SK-N-SH (cell line): ENCODE measurements around the gene RIN2. TPM values are rescaled to one million over a fixed set of nuclear protein-coding genes. Genes with fewer than 3 reads are reported as not detected.

Source experiments
- CTCF ChIA-PET: fragments of 300-600, 350-600 bp; formaldehyde crosslinking; extraction: SDS; loops from one replicate; lab custom pipeline; 2021; lab: Yijun Ruan, JAX
- POLR2A ChIA-PET: fragments of 350-600 bp; sonication (Branson Sonifier 250); formaldehyde crosslinking; extraction: SDS; loops from one replicate; lab custom pipeline; 2020; ENCODE audit warnings: antibody characterized with exemption, inconsistent platforms; lab: Yijun Ruan, JAX
- DNase-seq: peaks from one replicate; pipeline ENCODE4 v3.0.0; 2012
- H2AFZ ChIP-seq: fragments of 200-600 bp; sonication (generic); 2 replicates; pipeline ENCODE4 v1.8.1; 2016; ENCODE audit warnings: antibody characterized with exemption, mild to moderate bottlenecking, low read depth
- H3F3A ChIP-seq: fragments of 200-600 bp; sonication (generic); replicated peaks from 2 replicates; pipeline ENCODE3; 2016; ENCODE audit warnings: antibody characterized with exemption, mild to moderate bottlenecking; ENCODE audit not compliant: insufficient read depth
- H3K27ac ChIP-seq, 2 experiments: fragments of 200-500 bp in 1 of 2; fragments of 200-600 bp in 1 of 2; sonication (Bioruptor generic) in 1 of 2; sonication (generic), shearing (Covaris generic) in 1 of 2; 2 replicates each; pipeline versions ENCODE4 v1.5.1 to v1.6.1; 2014 to 2016; ENCODE audit warnings: low read depth in 2 of 2, inconsistent platforms in 1 of 2, low read length in 1 of 2, mild to moderate bottlenecking in 1 of 2, mixed read lengths in 1 of 2
- H3K27me3 ChIP-seq: fragments of 200-600 bp; sonication (generic), shearing (Covaris generic); 2 replicates; pipeline ENCODE4 v1.6.1; 2016; ENCODE audit warnings: mixed run types; ENCODE audit not compliant: insufficient read depth
- H3K36me3 ChIP-seq, 2 experiments: fragments of 200-500 bp in 1 of 2; fragments of 200-600 bp in 1 of 2; sonication (Bioruptor generic) in 1 of 2; sonication (generic) in 1 of 2; replicated peaks in 1 of 2; 2 replicates each; pipeline versions ENCODE3 to v1.5.1; 2014 to 2016; ENCODE audit warnings: low read length in 1 of 2, mild to moderate bottlenecking in 1 of 2; ENCODE audit not compliant: insufficient read depth in 2 of 2, control insufficient read depth in 1 of 2
- H3K4me1 ChIP-seq, 2 experiments: fragments of 200-500 bp in 1 of 2; fragments of 200-600 bp in 1 of 2; sonication (Bioruptor generic) in 1 of 2; sonication (generic), shearing (Covaris generic) in 1 of 2; 2 replicates each; pipeline versions ENCODE4 v1.5.1 to v1.6.1; 2014 to 2016; ENCODE audit warnings: low read depth in 1 of 2, low read length in 1 of 2, mixed run types in 1 of 2; ENCODE audit not compliant: insufficient read depth in 2 of 2, control insufficient read depth in 1 of 2
- H3K4me2 ChIP-seq: fragments of 200-600 bp; sonication (generic), shearing (Covaris generic); 2 replicates; pipeline ENCODE4 v1.6.1; 2017; ENCODE audit warnings: mixed run types
- H3K4me3 ChIP-seq, 2 experiments: fragments of 200-500 bp in 1 of 2; fragments of 200-600 bp in 1 of 2; sonication (Bioruptor generic) in 1 of 2; sonication (generic), shearing (Covaris generic) in 1 of 2; 2 replicates each; pipeline versions ENCODE4 v1.5.1 to v1.8.1; 2014 to 2016; ENCODE audit warnings: low read depth in 2 of 2, inconsistent platforms in 1 of 2, low read length in 1 of 2, mild to moderate bottlenecking in 1 of 2, mixed read lengths in 1 of 2, moderate library complexity in 1 of 2
- H3K79me2 ChIP-seq: fragments of 200-600 bp; sonication (generic); 2 replicates; pipeline ENCODE4 v1.8.1; 2017; ENCODE audit warnings: mild to moderate bottlenecking; ENCODE audit not compliant: insufficient read depth
- H3K9ac ChIP-seq: fragments of 200-600 bp; sonication (generic); 2 replicates; pipeline ENCODE4 v1.6.1; 2017; ENCODE audit warnings: mixed run types
- H3K9me2 ChIP-seq: fragments of 200-600 bp; sonication (generic); 2 replicates; pipeline ENCODE4 v1.6.1; 2017; ENCODE audit warnings: mixed run types
- H3K9me3 ChIP-seq: fragments of 200-600 bp; sonication (generic); 2 replicates; pipeline ENCODE4 v1.6.1; 2017; ENCODE audit warnings: mixed run types, mild to moderate bottlenecking, moderate library complexity
- H4K20me1 ChIP-seq: fragments of 200-600 bp; sonication (generic); 2 replicates; pipeline ENCODE4 v1.6.1; 2017; ENCODE audit warnings: mild to moderate bottlenecking, mixed run types; ENCODE audit not compliant: insufficient read depth
- EP300 ChIP-seq, 2 experiments: IDR thresholded peaks; 2 replicates each; pipeline versions ENCODE4 v1.4.0 to v1.6.1; 2012; ENCODE audit warnings: borderline replicate concordance in 1 of 2, low read depth in 1 of 2, low read length in 1 of 2
- EZH2phosphoT487 ChIP-seq: fragments of 200-600 bp; sonication (generic); IDR thresholded peaks from 2 replicates; pipeline ENCODE4 v1.6.1; 2017; ENCODE audit warnings: low read depth, mixed run types, mild to moderate bottlenecking, antibody characterized with exemption, moderate library complexity, borderline replicate concordance
- IRF3 ChIP-seq: fragments of 150-350 bp; IDR thresholded peaks from 2 replicates; pipeline ENCODE4 v1.6.1; 2016; ENCODE audit warnings: mild to moderate bottlenecking, low read depth, low read length
- JUND ChIP-seq: IDR thresholded peaks from 2 replicates; pipeline ENCODE4 v1.4.0; 2012
- MAX ChIP-seq: IDR thresholded peaks from 2 replicates; pipeline ENCODE4 v1.4.0; 2012; ENCODE audit warnings: low read depth
- MEF2A ChIP-seq: IDR thresholded peaks from 2 replicates; pipeline ENCODE4 v1.4.0; 2012; ENCODE audit warnings: low read depth, borderline replicate concordance
- MXI1 ChIP-seq: IDR thresholded peaks from 2 replicates; pipeline ENCODE4 v1.6.1; 2012; ENCODE audit warnings: mild to moderate bottlenecking, low read depth, low read length, improper control_type of control experiment
- NFIC ChIP-seq: IDR thresholded peaks from 2 replicates; pipeline ENCODE4 v1.4.0; 2012; ENCODE audit warnings: borderline replicate concordance
- POLR2AphosphoS5 ChIP-seq: IDR thresholded peaks from 2 replicates; pipeline ENCODE4 v1.6.1; 2012; ENCODE audit warnings: low read depth, low read length
- RCOR1 ChIP-seq: fragments of 150-350 bp; IDR thresholded peaks from 2 replicates; pipeline ENCODE4 v1.6.1; 2017; ENCODE audit warnings: antibody characterized with exemption, low read length
- TAF1 ChIP-seq: IDR thresholded peaks from 2 replicates; pipeline ENCODE4 v1.6.1; 2012; ENCODE audit warnings: low read depth, mild to moderate bottlenecking, low read length, moderate library complexity, borderline replicate concordance
- TEAD4 ChIP-seq: IDR thresholded peaks from 2 replicates; pipeline ENCODE4 v1.4.0; 2012; ENCODE audit warnings: mild to moderate bottlenecking, borderline replicate concordance; ENCODE audit not compliant: insufficient read depth
- USF1 ChIP-seq: IDR thresholded peaks from 2 replicates; pipeline ENCODE4 v1.4.0; 2012; ENCODE audit warnings: low read depth, borderline replicate concordance
- WGBS: methylation state at CpG from one replicate; pipeline ENCODE4 v1.1.6; 2017; ENCODE audit warnings: low lambda C conversion rate; 5-methylcytosine and 5-hydroxymethylcytosine counted together
- polyA plus RNA-seq, 3 experiments: library from polyadenylated mRNA; depleted of rRNA; stranded (reverse); fragments of >200 nt; gene quantifications; 2 replicates each; pipeline ENCODE4 v1.2.3, GENCODE V29; 2012
- TF ChIP-seq, protein P1 (sequence below): fragments of 150-350 bp; IDR thresholded peaks from 2 replicates; pipeline ENCODE4 v1.6.1; 2017; ENCODE audit warnings: antibody characterized with exemption, low read length, low read depth, borderline replicate concordance

RIN2 gene
- polyA plus RNA-seq, 1 of the 3 experiments (the other 2 are of a cell fraction), result 6.8 TPM

DNA sequence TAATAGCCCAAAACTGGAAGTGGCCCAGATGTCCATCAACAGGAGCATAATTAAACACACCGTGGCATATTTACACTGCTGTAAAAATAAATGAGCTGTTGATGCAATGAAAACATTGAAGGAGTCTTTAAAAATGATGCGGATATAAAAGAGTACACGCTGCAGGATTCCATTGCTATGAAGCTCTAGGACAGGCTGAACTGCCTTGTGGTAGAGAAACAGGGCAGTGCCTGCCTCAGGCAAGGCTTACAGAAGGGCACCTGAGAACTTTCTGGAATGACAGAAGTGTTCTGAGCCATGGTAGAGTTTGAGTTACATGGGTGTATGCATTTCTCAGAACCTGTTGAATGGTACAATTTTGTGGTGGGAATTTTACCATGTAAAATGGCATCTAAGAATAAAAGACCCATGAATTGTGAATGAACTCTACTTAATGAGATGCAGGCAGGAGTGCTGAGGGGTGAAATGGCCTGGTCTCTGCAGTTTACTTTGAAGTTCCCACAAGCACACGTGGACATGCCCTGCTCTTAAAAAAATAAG lies 45.3 kb upstream of the RIN2 start:
- CTCF ChIA-PET, result interaction anchor here (1.8 kb wide), 1 partner anchor 20 kb away, joined by 4 read pairs; no protein-coding TSS in a partner anchor

More for the DNA sequence above, 45.3 kb upstream of the RIN2 start:
- TF ChIP-seq EP300 (IDR thresholded peaks at IDR 0.05; ENCODE audit: borderline replicate concordance in 1 of 2, low read depth in 1 of 2, low read length in 1 of 2) (no peak), NFIC (no peak), MAX (no peak), MEF2A (no peak), POLR2AphosphoS5 (no peak), TAF1 (no peak), USF1 (no peak), JUND (no peak), EZH2phosphoT487 (no peak), IRF3 (no peak), MXI1 (no peak), TEAD4 (no peak), RCOR1 (no peak)
- TF ChIP-seq, protein P1, sequence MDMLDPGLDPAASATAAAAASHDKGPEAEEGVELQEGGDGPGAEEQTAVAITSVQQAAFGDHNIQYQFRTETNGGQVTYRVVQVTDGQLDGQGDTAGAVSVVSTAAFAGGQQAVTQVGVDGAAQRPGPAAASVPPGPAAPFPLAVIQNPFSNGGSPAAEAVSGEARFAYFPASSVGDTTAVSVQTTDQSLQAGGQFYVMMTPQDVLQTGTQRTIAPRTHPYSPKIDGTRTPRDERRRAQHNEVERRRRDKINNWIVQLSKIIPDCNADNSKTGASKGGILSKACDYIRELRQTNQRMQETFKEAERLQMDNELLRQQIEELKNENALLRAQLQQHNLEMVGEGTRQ, result no peak
- Histone ChIP-seq H3K36me3 (no peaks in the 10 kb centered on the region), H3K79me2 (no peaks in the 10 kb centered on the region), H3K4me2 (no peak overlapping the region), H3K27ac (no peak overlapping the region), H3K9ac (no peak overlapping the region), H3F3A (no peaks in the 10 kb centered on the region), H2AFZ (no peak overlapping the region), H3K9me3 (no peaks in the 10 kb centered on the region), H3K9me2 (no peaks in the 10 kb centered on the region), H3K4me1 (no peaks in the 10 kb centered on the region), H3K4me3 (no peak overlapping the region), H3K27me3 (peaks cover 14% of the 10 kb centered on the region; the same call in 1 of the 2 replicates), H4K20me1 (no peaks in the 10 kb centered on the region)
- 62% methylated on average over 4 of the region's 4 CpGs for WGBS
- POLR2A ChIA-PET, result no interaction called here
- no peak for DNase-seq
